ENCODE results near the gene CFAP299. TPM values are rescaled to one million over a fixed set of nuclear protein-coding genes. Genes with fewer than 3 reads are reported as not detected.
"Not testable (repeated sequence)": the region's sequence is repeated elsewhere in the genome, so short reads cannot be mapped to it uniquely, and the experiment has no call there.

Gene CFAP299
- total RNA-seq, 1 experiment from 2014 or later: not detected

DNA sequence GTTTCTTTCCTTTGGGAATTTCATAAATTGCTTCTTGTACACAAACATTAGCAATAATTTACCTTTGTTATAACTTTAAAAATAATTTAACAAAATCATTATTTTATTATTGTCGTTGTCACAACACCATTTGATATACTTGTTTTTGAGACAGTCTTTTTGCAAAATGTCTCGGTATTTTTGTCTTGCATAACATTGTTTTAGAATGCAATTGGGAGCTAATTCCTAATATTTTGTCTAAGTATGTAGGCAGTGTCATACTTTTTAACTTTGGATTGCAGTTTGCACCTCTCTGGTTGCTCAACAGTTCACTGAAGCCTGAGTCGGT, 340 bp upstream of the CFAP299 start:
- Histone ChIP-seq H3K27me3 (ENCODE audit: insufficient read depth, low read depth) (no peaks in the 10 kb centered on the region), H3K4me2 (peak overlapping the region; percentile 87), H4K20me1 (ENCODE audit: insufficient read depth) (no peaks in the 10 kb centered on the region), H3F3A (ENCODE audit: insufficient read depth, low read depth) (no peaks in the 10 kb centered on the region), H3K9me3 (ENCODE audit: insufficient read depth, low read depth) (no peaks in the 10 kb centered on the region), H3K27ac (no peak overlapping the region), H2AFZ (peak overlapping the region; percentile 93; the same call in 1 of the 2 replicates), H3K4me3 (peak overlapping the region; percentile 88), H3K79me2 (ENCODE audit: low read depth) (no peaks in the 10 kb centered on the region), H3K9me2 (ENCODE audit: insufficient read depth) (no peaks in the 10 kb centered on the region), H3K36me3 (ENCODE audit: low read depth) (no peaks in the 10 kb centered on the region), H3K4me1 (replicated peaks; ENCODE audit: insufficient read depth) (no peaks in the 10 kb centered on the region; the same call in 1 of the 2 replicates)
- CTCF ChIA-PET: no interaction called here
- BruUV-seq (replicated peaks): no TSS peak
- intact Hi-C loops (cut with micrococcal nuclease; ENCODE audit: unreplicated experiment): loop anchor here (5.0 kb wide), 2 partner anchors 118 to 1383 kb away; no protein-coding TSS in a partner anchor
- POLR2A ChIA-PET (ENCODE audit: unreplicated experiment): no interaction called here
- no peak for TF ChIP-seq EZH2 (IDR thresholded peaks at IDR 0.05; ENCODE audit: low read depth)
- TF ChIP-seq CTCF (conservative IDR thresholded peaks at IDR 0.05): no peak
- no peak for DNase-seq

- H3K4me2 ChIP-seq: peak overlapping the region; percentile 87
Observed at GRCh38 chr4:80336582-80336981, 1.1 kb downstream of the CFAP299 start.

GRCh38 chr4:80340036-80340435, 4.5 kb downstream of the CFAP299 start:
- Histone ChIP-seq H3K36me3 (ENCODE audit: low read depth) (no peaks in the 10 kb centered on the region), H3K4me2 (no peak overlapping the region), H3K79me2 (ENCODE audit: low read depth) (no peaks in the 10 kb centered on the region), H4K20me1 (ENCODE audit: insufficient read depth) (no peaks in the 10 kb centered on the region), H2AFZ (no peak overlapping the region), H3K9me2 (ENCODE audit: insufficient read depth) (no peaks in the 10 kb centered on the region), H3F3A (ENCODE audit: insufficient read depth, low read depth) (no peaks in the 10 kb centered on the region), H3K4me3 (no peak overlapping the region), H3K4me1 (replicated peaks; ENCODE audit: insufficient read depth) (no peaks in the 10 kb centered on the region; the same call in 1 of the 2 replicates), H3K27ac (no peak overlapping the region), H3K9me3 (ENCODE audit: insufficient read depth, low read depth) (no peaks in the 10 kb centered on the region), H3K27me3 (ENCODE audit: insufficient read depth, low read depth) (no peaks in the 10 kb centered on the region)
- no peak for DNase-seq
- intact Hi-C loops (cut with micrococcal nuclease; ENCODE audit: unreplicated experiment): no loop called here
- CTCF ChIA-PET: no interaction called here
- POLR2A ChIA-PET (ENCODE audit: unreplicated experiment): no interaction called here
- TF ChIP-seq EZH2 (IDR thresholded peaks at IDR 0.05; ENCODE audit: low read depth): no peak
- TF ChIP-seq CTCF (conservative IDR thresholded peaks at IDR 0.05): no peak
- BruUV-seq (replicated peaks): no TSS peak

More at GRCh38 chr4:80336582-80336981, 1.1 kb downstream of the CFAP299 start:
- peak; percentile 28 to 39 for DNase-seq
- Histone ChIP-seq H4K20me1 (ENCODE audit: insufficient read depth) (no peaks in the 10 kb centered on the region), H2AFZ (peak overlapping the region; percentile 93), H3K9me2 (ENCODE audit: insufficient read depth) (no peaks in the 10 kb centered on the region), H3K9me3 (ENCODE audit: insufficient read depth, low read depth) (no peaks in the 10 kb centered on the region), H3K79me2 (ENCODE audit: low read depth) (no peaks in the 10 kb centered on the region), H3K4me3 (peak overlapping the region; percentile 88; the same call in 1 of the 2 replicates), H3K36me3 (ENCODE audit: low read depth) (no peaks in the 10 kb centered on the region), H3K27me3 (ENCODE audit: insufficient read depth, low read depth) (no peaks in the 10 kb centered on the region), H3K4me1 (replicated peaks; ENCODE audit: insufficient read depth) (no peaks in the 10 kb centered on the region; the same call in 1 of the 2 replicates), H3F3A (ENCODE audit: insufficient read depth, low read depth) (no peaks in the 10 kb centered on the region), H3K27ac (no peak overlapping the region)
- TF ChIP-seq EZH2 (IDR thresholded peaks at IDR 0.05; ENCODE audit: low read depth) (no peak), CTCF (conservative IDR thresholded peaks at IDR 0.05) (0 out of 2 replicates have a peak, but pooled peaks have one; percentile 18)
- CTCF ChIA-PET: no interaction called here
- POLR2A ChIA-PET (ENCODE audit: unreplicated experiment): no interaction called here
- BruUV-seq (replicated peaks): no TSS peak
- intact Hi-C loops (cut with micrococcal nuclease; ENCODE audit: unreplicated experiment): loop anchor here (5.0 kb wide), 2 partner anchors 119 to 1384 kb away; no protein-coding TSS in a partner anchor

- H3K4me2 ChIP-seq; H2AFZ ChIP-seq; H4K20me1 ChIP-seq (ENCODE audit: insufficient read depth); POLR2A ChIA-PET (ENCODE audit: unreplicated experiment); CTCF ChIA-PET; BruUV-seq (replicated peaks); H3K79me2 ChIP-seq (ENCODE audit: low read depth); H3K4me3 ChIP-seq; H3F3A ChIP-seq (ENCODE audit: insufficient read depth, low read depth); H3K27me3 ChIP-seq (ENCODE audit: insufficient read depth, low read depth); H3K36me3 ChIP-seq (ENCODE audit: low read depth); H3K9me3 ChIP-seq (ENCODE audit: insufficient read depth, low read depth); H3K27ac ChIP-seq; H3K9me2 ChIP-seq (ENCODE audit: insufficient read depth); DNase-seq; intact Hi-C loops (cut with micrococcal nuclease; ENCODE audit: unreplicated experiment); H3K4me1 ChIP-seq (replicated peaks; ENCODE audit: insufficient read depth): not testable (repeated sequence)
Observed at GRCh38 chr4:80342684-80343083, 7.2 kb downstream of the CFAP299 start.
